Measurements from ENCODE around the gene CHAC1.

CHAC1 gene

DNA sequence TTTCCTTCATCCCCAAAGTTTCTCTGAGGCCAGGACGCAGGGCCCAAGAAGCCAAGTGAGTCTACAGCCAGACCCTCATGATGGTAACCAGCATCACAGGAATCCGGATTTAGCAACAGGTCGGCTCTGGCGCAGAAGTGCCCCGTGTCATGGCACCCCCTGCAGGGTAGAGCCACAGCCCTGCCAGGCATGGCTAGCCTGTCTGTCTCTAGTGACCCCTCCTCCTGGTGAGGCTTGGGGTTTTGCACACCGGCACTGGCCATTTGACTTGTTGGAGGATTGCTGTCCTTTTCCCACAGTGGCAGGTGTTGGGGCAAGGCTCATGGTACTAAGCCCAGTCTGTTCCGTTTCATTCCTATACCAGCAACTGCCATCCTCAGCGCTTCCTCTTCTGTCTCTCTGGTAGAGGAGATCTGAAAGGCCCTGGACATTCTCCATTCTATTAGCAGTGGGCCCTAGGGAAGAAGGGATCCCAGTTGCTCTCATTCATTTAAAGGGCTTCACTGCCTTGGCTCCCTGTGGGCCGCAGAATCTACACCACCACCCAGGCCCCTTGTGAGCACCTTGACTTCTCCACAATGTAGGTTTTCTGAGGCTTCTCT lies 9.4 kb upstream of the CHAC1 start:
- ChIA-PET POLR2A (interaction anchor here (0.6 to 0.9 kb wide), 2 partner anchors 15 to 550 kb away, joined by 3 read pairs; no protein-coding TSS in a partner anchor), CTCF (interaction anchor here (5.4 to 7.9 kb wide), 3 partner anchors 8 to 77 kb away, joined by 78 to 179 read pairs (median 115); partner anchors contain the start of genes CHAC1 and DLL4)
- no peak for DNase-seq (ENCODE audit: low read depth, low spot score)
- H3K4me3 ChIP-seq (ENCODE audit: low read depth, low read length), result no peak overlapping the region
- no peak for TF ChIP-seq CTCF (IDR thresholded peaks at IDR 0.05; ENCODE audit: insufficient read depth, low read length, missing control alignments)

GRCh38 chr15:40944510-40945296 lies 8.6 kb upstream of the CHAC1 start:
- ChIA-PET CTCF (interaction anchor here (5.4 to 7.9 kb wide), 3 partner anchors 7 to 76 kb away, joined by 78 to 179 read pairs (median 115); partner anchors contain the start of genes CHAC1 and DLL4), POLR2A (interaction anchor here (0.9 kb wide), 1 partner anchor 14 kb away, joined by 3 read pairs; no protein-coding TSS in a partner anchor)
- TF ChIP-seq CTCF (IDR thresholded peaks at IDR 0.05; ENCODE audit: insufficient read depth, low read length, missing control alignments), result no peak
- DNase-seq (ENCODE audit: low read depth, low spot score), result no peak
- H3K4me3 ChIP-seq (ENCODE audit: low read depth, low read length), result no peak overlapping the region

GRCh38 chr15:40948706-40949473 lies 4.4 kb upstream of the CHAC1 start:
- no peak for DNase-seq (ENCODE audit: low read depth, low spot score)
- no peak for TF ChIP-seq CTCF (IDR thresholded peaks at IDR 0.05; ENCODE audit: insufficient read depth, low read length, missing control alignments)
- POLR2A ChIA-PET, result no interaction called here
- CTCF ChIA-PET, result interaction anchor here (1.0 to 6.7 kb wide), 4 partner anchors 7 to 73 kb away, joined by 3 to 115 read pairs (median 4); no protein-coding TSS in a partner anchor
- H3K4me3 ChIP-seq (ENCODE audit: low read depth, low read length), result no peak overlapping the region

- DNase-seq (ENCODE audit: low read depth, low spot score), result no peak
- ChIA-PET CTCF (interaction anchor here (6.7 kb wide), 1 partner anchor 8 kb away, joined by 115 read pairs; no protein-coding TSS in a partner anchor), POLR2A (no interaction called here)
- no peak overlapping the region for H3K4me3 ChIP-seq (ENCODE audit: low read depth, low read length)
- TF ChIP-seq CTCF (IDR thresholded peaks at IDR 0.05; ENCODE audit: insufficient read depth, low read length, missing control alignments), result no peak
Measured at GRCh38 chr15:40949756-40950207, 3.5 kb upstream of the CHAC1 start.

DNA sequence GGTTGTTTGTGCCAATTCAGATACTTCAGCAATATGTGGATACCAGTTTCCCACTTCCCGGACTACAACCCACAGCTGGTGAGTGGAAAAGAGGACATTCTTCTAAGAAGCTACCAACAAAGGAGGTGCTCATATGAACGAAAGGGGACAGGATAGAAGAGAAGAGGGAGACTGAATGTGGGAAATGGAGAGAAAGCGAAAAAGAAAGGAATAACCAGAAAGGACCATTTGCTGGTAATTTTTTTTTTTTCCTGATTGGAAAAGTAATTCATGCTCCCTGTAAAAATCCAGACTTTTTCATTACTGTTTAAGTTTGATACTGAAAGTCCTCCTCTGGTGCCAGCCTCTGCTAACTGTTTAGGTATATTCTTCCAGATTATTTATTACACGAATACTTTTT lies 1.5 kb upstream of the CHAC1 start:
- H3K4me3 ChIP-seq (ENCODE audit: low read depth, low read length), result no peak overlapping the region
- ChIA-PET POLR2A (interaction anchor here (1.0 to 3.7 kb wide), 2 partner anchors 12 to 24 kb away, joined by 3 to 54 read pairs; no protein-coding TSS in a partner anchor), CTCF (interaction anchor here (0.7 to 6.7 kb wide), 6 partner anchors 10 to 279 kb away, joined by 3 to 115 read pairs (median 4); partner anchors contain the start of genes CHP1, DLL4 and EXD1)
- no peak for TF ChIP-seq CTCF (IDR thresholded peaks at IDR 0.05; ENCODE audit: insufficient read depth, low read length, missing control alignments)
- DNase-seq (ENCODE audit: low read depth, low spot score), result no peak
